Activated T-helper 2 cell treated with anti-CD3 and anti-CD28 coated beads, Interferon-gamma antibody, Interleukin-2, Interleukin-4, amounts not matched to agents 10 μg/mL and 5 μg/mL and 100 μg/mL, durations not matched to agents 14 hours and 24 hours and 36 hours (primary cell): ENCODE results near the gene MKRN2. TPM values are rescaled to one million over a fixed set of nuclear protein-coding genes. Genes with fewer than 3 reads are reported as not detected.
A peak's percentile ranks its signal among the peaks of the same experiment; 100 is the strongest.

ENCODE experiments used
- DNase-seq: peaks from one replicate; pipeline ENCODE4 v3.0.0; 2021; ENCODE audit warnings: low spot score
- H3K27ac Mint-ChIP-seq: one replicate; pipeline ENCODE4 v1.8.0; 2021; ENCODE audit warnings: mixed read lengths
- H3K27me3 Mint-ChIP-seq: one replicate; pipeline ENCODE4 v1.8.0; 2021; ENCODE audit warnings: low read depth, mixed read lengths
- H3K36me3 Mint-ChIP-seq: one replicate; pipeline ENCODE4 v1.8.0; 2021; ENCODE audit warnings: low read depth, mixed read lengths
- H3K4me1 Mint-ChIP-seq: one replicate; pipeline ENCODE4 v1.8.0; 2021; ENCODE audit warnings: low read depth, mixed read lengths
- H3K4me3 Mint-ChIP-seq: one replicate; pipeline ENCODE4 v1.8.0; 2021; ENCODE audit warnings: low read depth, mild to moderate bottlenecking, moderate library complexity, mixed read lengths
- H3K9me3 Mint-ChIP-seq: one replicate; pipeline ENCODE4 v1.8.0; 2021; ENCODE audit warnings: mixed read lengths
- intact Hi-C: fragments of 100-400 bp; cut with micrococcal nuclease; formaldehyde crosslinking; loops from one replicate; pipeline ENCODE4 v1.15.1; 2023
- total RNA-seq: library from RNA; stranded (reverse); gene quantifications from 2 replicates; pipeline ENCODE4 v1.2.3, GENCODE V29; 2022

MKRN2 gene
- total RNA-seq, 1 donor from 2014 or later = 24.7 TPM

DNA sequence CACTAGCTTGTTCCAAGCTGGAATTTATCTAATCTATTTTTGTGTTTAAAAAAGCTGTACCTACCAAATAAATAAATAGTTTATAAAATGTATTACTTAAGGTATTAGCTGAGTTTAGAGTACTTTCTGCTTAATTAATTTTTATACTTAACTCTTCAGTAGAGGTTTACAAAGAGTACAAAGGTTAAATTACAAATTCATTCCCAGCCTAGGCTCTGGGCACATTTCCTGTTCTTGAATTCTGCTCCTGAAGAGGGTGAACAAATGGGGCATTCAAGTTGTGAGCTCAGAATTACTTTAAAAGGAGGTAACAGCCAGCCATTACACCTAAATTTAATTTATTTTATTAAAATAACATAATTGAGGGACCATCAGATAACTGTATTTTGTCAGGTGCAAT lies 26.4 kb downstream of the MKRN2 start:
- intact Hi-C loops = no loop called here
- no peaks in the 10 kb centered on the region for H3K27me3 Mint-ChIP-seq
- H3K36me3 Mint-ChIP-seq = peaks cover 68% of the 10 kb centered on the region
- H3K27ac Mint-ChIP-seq = no peak overlapping the region
- no peak for DNase-seq
- peaks cover 3% of the 10 kb centered on the region for H3K4me1 Mint-ChIP-seq
- H3K9me3 Mint-ChIP-seq = no peaks in the 10 kb centered on the region
- no peak overlapping the region for H3K4me3 Mint-ChIP-seq

DNA sequence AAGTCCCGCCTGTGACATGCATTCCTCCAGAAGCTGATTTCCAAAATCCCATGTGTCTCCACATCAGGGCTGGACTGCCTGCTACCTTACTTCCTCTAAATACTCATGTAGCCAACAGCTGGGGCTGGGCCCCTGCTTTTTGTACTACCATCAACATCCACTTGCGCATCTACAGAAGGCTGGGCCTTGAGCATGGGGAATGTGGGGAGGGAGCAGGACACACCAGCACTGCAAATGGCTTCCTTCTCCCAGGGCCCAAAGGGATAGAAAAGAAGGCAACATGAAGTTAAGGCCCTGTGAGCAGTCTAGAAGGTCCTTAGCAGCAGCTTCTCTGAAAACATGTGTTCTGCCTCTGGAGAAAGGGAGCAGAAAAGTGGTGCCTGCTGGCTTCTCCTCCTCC lies 27.2 kb downstream of the MKRN2 start:
- intact Hi-C loops = no loop called here

GRCh38 chr3:12585181-12585580 lies 28.3 kb downstream of the MKRN2 start:
- peaks cover 62% of the 10 kb centered on the region for H3K36me3 Mint-ChIP-seq
- no peak overlapping the region for H3K27ac Mint-ChIP-seq
- intact Hi-C loops = no loop called here

More for the DNA sequence above, 27.2 kb downstream of the MKRN2 start:
- Mint-ChIP-seq H3K27me3 (no peaks in the 10 kb centered on the region), H3K27ac (no peak overlapping the region), H3K9me3 (no peaks in the 10 kb centered on the region), H3K36me3 (peaks cover 66% of the 10 kb centered on the region), H3K4me1 (no peaks in the 10 kb centered on the region), H3K4me3 (no peak overlapping the region)
- no peak for DNase-seq

GRCh38 chr3:12585970-12586369 lies 29.1 kb downstream of the MKRN2 start:
- no peaks in the 10 kb centered on the region for H3K27me3 Mint-ChIP-seq
- H3K9me3 Mint-ChIP-seq = no peaks in the 10 kb centered on the region
- no peak overlapping the region for H3K4me3 Mint-ChIP-seq
- H3K36me3 Mint-ChIP-seq = peaks cover 66% of the 10 kb centered on the region
- no peak for DNase-seq
- intact Hi-C loops = no loop called here
- no peak overlapping the region for H3K27ac Mint-ChIP-seq
- no peaks in the 10 kb centered on the region for H3K4me1 Mint-ChIP-seq

More at GRCh38 chr3:12585181-12585580, 28.3 kb downstream of the MKRN2 start:
- Mint-ChIP-seq H3K4me3 (no peak overlapping the region), H3K4me1 (no peaks in the 10 kb centered on the region), H3K27me3 (no peaks in the 10 kb centered on the region), H3K9me3 (no peaks in the 10 kb centered on the region)
- no peak for DNase-seq

DNA sequence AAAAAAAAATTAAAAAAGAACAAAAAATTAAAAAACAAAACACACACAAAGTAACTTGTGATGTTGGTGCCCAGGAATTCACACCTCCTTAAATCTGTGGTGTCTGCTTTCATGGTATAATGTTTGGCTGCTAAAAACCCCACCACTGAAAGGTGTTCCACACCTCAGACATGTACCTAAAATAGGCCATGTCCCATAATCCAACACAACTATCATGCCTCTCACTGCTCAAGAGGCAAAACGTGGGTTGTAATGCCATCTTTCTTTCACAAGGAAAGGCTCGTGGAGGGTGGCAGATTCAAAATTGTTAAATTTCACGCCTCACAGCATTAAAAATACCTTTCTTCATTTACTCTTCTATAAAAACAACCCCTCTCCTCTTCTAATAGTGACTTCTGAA lies 29.5 kb downstream of the MKRN2 start:
- intact Hi-C loops = no loop called here

GRCh38 chr3:12588039-12589009 lies 31.4 kb downstream of the MKRN2 start:
- H3K27me3 Mint-ChIP-seq = no peaks in the 10 kb centered on the region
- intact Hi-C loops = no loop called here
- no peaks in the 10 kb centered on the region for H3K9me3 Mint-ChIP-seq
- H3K27ac Mint-ChIP-seq = no peak overlapping the region
- peaks cover 67% of the 10 kb centered on the region for H3K36me3 Mint-ChIP-seq
- H3K4me3 Mint-ChIP-seq = no peak overlapping the region
- no peaks in the 10 kb centered on the region for H3K4me1 Mint-ChIP-seq
- no peak for DNase-seq

More for the DNA sequence above, 29.5 kb downstream of the MKRN2 start:
- H3K36me3 Mint-ChIP-seq = peaks cover 68% of the 10 kb centered on the region
- no peak overlapping the region for H3K27ac Mint-ChIP-seq
- no peak overlapping the region for H3K4me3 Mint-ChIP-seq
- H3K4me1 Mint-ChIP-seq = no peaks in the 10 kb centered on the region
- no peaks in the 10 kb centered on the region for H3K27me3 Mint-ChIP-seq
- H3K9me3 Mint-ChIP-seq = no peaks in the 10 kb centered on the region
- no peak for DNase-seq

DNA sequence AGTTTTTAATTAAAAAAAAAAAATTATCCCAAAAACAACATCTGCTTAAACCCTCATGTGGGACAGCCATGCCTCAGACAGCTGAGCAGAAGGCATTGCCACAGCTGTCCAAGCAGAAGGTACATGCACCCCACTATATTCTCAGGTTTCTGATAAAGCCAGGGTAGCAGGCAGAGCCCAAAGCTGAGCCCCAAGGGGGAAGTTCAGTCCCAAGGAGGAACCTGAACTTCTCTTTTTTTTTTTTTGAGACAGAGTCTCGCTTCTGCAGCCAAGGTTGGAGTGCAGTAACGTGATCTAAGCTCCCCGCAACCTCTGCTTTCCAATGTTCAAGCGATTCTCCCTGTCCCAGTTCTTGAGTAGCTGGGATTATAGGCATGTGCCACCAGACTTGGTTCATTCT lies 33.2 kb downstream of the MKRN2 start:
- DNase-seq = no peak
- H3K4me1 Mint-ChIP-seq = peaks cover 3% of the 10 kb centered on the region
- H3K27ac Mint-ChIP-seq = no peak overlapping the region
- intact Hi-C loops = no loop called here
- no peaks in the 10 kb centered on the region for H3K27me3 Mint-ChIP-seq
- H3K4me3 Mint-ChIP-seq = no peak overlapping the region
- H3K36me3 Mint-ChIP-seq = peaks cover 67% of the 10 kb centered on the region
- no peaks in the 10 kb centered on the region for H3K9me3 Mint-ChIP-seq

DNA sequence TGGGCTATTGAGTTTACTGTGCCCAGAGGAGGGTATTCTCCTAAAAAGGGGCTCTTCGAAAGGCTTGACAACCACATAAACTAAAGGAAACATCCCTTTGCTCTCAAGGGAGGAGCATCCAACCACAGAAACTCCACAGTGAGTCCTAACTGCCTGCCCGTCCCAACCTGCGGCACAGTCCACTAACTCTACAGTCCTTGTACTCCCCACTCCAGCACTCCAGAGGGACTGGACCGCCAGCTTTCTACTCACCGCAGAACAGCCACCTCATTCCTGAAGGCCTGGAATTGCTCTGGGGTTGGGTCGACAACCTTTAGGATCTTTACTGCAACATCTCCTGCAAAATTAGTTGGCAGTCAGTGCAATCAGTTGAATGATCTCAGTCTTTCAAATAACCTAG lies 34.6 kb downstream of the MKRN2 start:
- intact Hi-C loops = no loop called here
- Mint-ChIP-seq H3K27me3 (no peaks in the 10 kb centered on the region), H3K4me1 (peaks cover 3% of the 10 kb centered on the region), H3K27ac (no peak overlapping the region), H3K9me3 (no peaks in the 10 kb centered on the region), H3K4me3 (no peak overlapping the region), H3K36me3 (peaks cover 69% of the 10 kb centered on the region)
- no peak for DNase-seq

- peaks cover 3% of the 10 kb centered on the region for H3K4me1 Mint-ChIP-seq
- H3K9me3 Mint-ChIP-seq = no peaks in the 10 kb centered on the region
- H3K27me3 Mint-ChIP-seq = no peaks in the 10 kb centered on the region
- intact Hi-C loops = no loop called here
- no peak for DNase-seq
- H3K36me3 Mint-ChIP-seq = peaks cover 70% of the 10 kb centered on the region
- H3K27ac Mint-ChIP-seq = no peak overlapping the region
- no peak overlapping the region for H3K4me3 Mint-ChIP-seq
Observed at GRCh38 chr3:12591997-12592715, 35.3 kb downstream of the MKRN2 start.

DNA sequence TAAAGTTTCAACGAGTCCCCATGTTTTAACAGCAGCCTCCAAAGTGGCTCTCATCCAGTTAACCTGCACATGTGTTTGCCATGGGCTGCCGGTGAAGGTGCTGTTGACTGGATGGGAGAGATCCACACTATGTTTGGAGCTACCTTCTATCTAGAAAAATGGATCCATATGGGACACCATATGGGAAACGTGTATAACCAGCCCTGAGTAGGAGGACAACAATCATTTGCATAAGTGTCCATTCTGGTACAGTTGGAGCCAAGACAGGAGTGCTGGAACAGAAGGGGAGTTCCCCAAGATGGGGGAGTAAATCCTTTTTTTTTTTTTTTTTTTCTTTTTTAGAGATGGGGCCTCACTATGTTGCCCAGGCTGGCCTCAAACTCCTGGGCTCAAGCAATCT lies 36.6 kb downstream of the MKRN2 start:
- no peak for DNase-seq
- H3K9me3 Mint-ChIP-seq = no peaks in the 10 kb centered on the region
- no peaks in the 10 kb centered on the region for H3K27me3 Mint-ChIP-seq
- H3K27ac Mint-ChIP-seq = peak overlapping the region; percentile 56
- no peak overlapping the region for H3K4me3 Mint-ChIP-seq
- peaks cover 3% of the 10 kb centered on the region for H3K4me1 Mint-ChIP-seq
- H3K36me3 Mint-ChIP-seq = peaks cover 77% of the 10 kb centered on the region
- intact Hi-C loops = no loop called here

DNA sequence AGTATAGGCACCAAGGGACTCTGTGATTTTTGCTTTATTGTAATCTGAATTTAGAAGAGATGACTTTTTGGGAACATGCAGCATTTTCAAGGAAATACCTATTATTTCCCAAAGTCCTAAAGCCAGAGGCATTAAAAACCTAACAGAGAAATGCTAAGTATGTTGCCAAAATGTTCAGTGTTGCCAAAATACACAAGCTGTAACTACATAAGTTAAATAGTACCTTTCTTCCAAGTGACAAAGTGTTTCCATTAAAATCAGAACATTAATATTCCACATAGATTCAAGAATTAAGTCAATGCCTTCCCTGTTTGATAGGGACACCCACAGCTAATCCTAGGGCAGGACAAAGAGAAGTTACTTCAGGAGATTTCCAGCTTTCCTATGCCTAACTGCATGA lies 42.0 kb downstream of the MKRN2 start:
- Mint-ChIP-seq H3K27ac (no peak overlapping the region), H3K36me3 (peaks cover 68% of the 10 kb centered on the region), H3K4me3 (no peak overlapping the region), H3K9me3 (no peaks in the 10 kb centered on the region), H3K27me3 (no peaks in the 10 kb centered on the region), H3K4me1 (peaks cover 3% of the 10 kb centered on the region)
- intact Hi-C loops = no loop called here
- DNase-seq = no peak

GRCh38 chr3:12601072-12601471 lies 44.2 kb downstream of the MKRN2 start:
- Mint-ChIP-seq H3K27me3 (no peaks in the 10 kb centered on the region), H3K27ac (no peak overlapping the region), H3K36me3 (peaks cover 68% of the 10 kb centered on the region), H3K4me1 (no peaks in the 10 kb centered on the region), H3K9me3 (no peaks in the 10 kb centered on the region), H3K4me3 (no peak overlapping the region)
- intact Hi-C loops = no loop called here
- DNase-seq = no peak

DNA sequence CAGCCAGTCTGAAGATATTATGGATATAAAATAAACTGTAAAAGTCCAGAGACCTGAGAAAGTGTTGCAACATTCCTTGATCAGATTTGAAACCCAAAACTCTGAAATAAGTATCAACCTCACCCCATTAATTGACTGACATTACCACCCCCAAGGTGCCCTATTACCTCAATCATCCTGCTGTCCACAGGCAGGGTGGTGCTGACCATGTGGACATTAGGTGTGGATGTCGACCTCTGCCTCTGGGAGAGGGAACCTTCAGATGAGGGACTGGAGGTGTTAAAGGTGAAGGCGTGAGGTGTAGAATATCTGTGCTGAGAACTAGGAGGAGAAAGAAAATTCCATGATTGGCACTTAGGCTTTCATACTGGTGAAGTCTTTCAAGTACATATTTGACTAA lies 47.1 kb downstream of the MKRN2 start:
- peaks cover 64% of the 10 kb centered on the region for H3K36me3 Mint-ChIP-seq
- intact Hi-C loops = no loop called here
- no peaks in the 10 kb centered on the region for H3K4me1 Mint-ChIP-seq
- H3K27ac Mint-ChIP-seq = no peak overlapping the region
- no peaks in the 10 kb centered on the region for H3K27me3 Mint-ChIP-seq
- no peaks in the 10 kb centered on the region for H3K9me3 Mint-ChIP-seq
- no peak overlapping the region for H3K4me3 Mint-ChIP-seq
- no peak for DNase-seq
